RWPE1 (cell line): Measurements from ENCODE around the gene GAREM1.
A peak's percentile ranks its signal among the peaks of the same experiment; 100 is the strongest.

Experiments used
- CTCF ChIA-PET: fragments of 350-600 bp; sonication (Branson Sonifier 250); formaldehyde crosslinking; extraction: SDS; loops from one replicate; lab custom pipeline; 2021; lab: Yijun Ruan, JAX
- POLR2A ChIA-PET: fragments of 400-600 bp; formaldehyde crosslinking; extraction: SDS; loops from one replicate; lab custom pipeline; 2020; ENCODE audit warnings: antibody characterized with exemption; ENCODE audit not compliant: low non-redundant PET; lab: Yijun Ruan, JAX
- DNase-seq: peaks from one replicate; pipeline ENCODE4 v3.0.0; 2012; ENCODE audit warnings: low spot score
- H3K27ac ChIP-seq: fragments of 450-650 bp; 2 replicates; pipeline ENCODE4 v1.5.1; 2017
- TF ChIP-seq, protein P1 (sequence below): fragments of 450-650 bp; conservative IDR thresholded peaks from 2 replicates; pipeline ENCODE4 v1.5.1; 2017; ENCODE audit warnings: low read depth, mild to moderate bottlenecking

GAREM1 gene

GRCh38 chr18:32372047-32372380, 98.7 kb downstream of the GAREM1 start:
- TF ChIP-seq, protein P1, sequence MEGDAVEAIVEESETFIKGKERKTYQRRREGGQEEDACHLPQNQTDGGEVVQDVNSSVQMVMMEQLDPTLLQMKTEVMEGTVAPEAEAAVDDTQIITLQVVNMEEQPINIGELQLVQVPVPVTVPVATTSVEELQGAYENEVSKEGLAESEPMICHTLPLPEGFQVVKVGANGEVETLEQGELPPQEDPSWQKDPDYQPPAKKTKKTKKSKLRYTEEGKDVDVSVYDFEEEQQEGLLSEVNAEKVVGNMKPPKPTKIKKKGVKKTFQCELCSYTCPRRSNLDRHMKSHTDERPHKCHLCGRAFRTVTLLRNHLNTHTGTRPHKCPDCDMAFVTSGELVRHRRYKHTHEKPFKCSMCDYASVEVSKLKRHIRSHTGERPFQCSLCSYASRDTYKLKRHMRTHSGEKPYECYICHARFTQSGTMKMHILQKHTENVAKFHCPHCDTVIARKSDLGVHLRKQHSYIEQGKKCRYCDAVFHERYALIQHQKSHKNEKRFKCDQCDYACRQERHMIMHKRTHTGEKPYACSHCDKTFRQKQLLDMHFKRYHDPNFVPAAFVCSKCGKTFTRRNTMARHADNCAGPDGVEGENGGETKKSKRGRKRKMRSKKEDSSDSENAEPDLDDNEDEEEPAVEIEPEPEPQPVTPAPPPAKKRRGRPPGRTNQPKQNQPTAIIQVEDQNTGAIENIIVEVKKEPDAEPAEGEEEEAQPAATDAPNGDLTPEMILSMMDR: no peak
- ChIA-PET CTCF (no interaction called here), POLR2A (no interaction called here)
- no peak for DNase-seq
- no peak overlapping the region for H3K27ac ChIP-seq

DNA sequence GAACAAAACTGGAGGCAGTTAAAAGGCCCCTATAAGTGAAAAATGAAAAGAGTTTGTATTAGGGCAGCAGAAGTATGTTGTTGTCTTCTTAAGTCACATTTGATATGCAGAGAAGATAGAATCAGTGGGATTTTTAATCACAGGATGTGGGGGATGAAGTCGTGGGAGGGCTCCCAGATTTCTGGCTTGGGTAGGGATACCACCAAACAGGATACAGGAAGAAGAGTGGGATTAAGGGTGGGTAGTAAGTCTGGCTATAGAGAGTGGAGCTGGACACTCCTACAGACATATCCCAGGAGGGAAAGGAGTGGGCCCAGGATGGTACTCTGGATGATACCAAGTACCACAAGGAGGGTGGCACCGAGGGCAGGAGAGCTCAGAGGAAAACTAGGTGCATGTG, 99.3 kb downstream of the GAREM1 start:
- peak overlapping the region; percentile 56 for H3K27ac ChIP-seq
- DNase-seq: no peak
- TF ChIP-seq, protein P1: no peak
- CTCF ChIA-PET: no interaction called here
- POLR2A ChIA-PET: no interaction called here

GRCh38 chr18:32368991-32369390, 101.7 kb downstream of the GAREM1 start:
- DNase-seq: no peak
- no peak overlapping the region for H3K27ac ChIP-seq
- ChIA-PET CTCF (no interaction called here), POLR2A (no interaction called here)
- TF ChIP-seq, protein P1: no peak

GRCh38 chr18:32368170-32368569, 102.5 kb downstream of the GAREM1 start:
- ChIA-PET CTCF (interaction anchor here (0.6 kb wide), 1 partner anchor 16 kb away, joined by 3 read pairs; no protein-coding TSS in a partner anchor), POLR2A (no interaction called here)
- no peak overlapping the region for H3K27ac ChIP-seq
- peak; percentile 4 for DNase-seq
- TF ChIP-seq, protein P1: no peak

- CTCF ChIA-PET: interaction anchor here (0.6 kb wide), 1 partner anchor 281 kb away, joined by 3 read pairs; no protein-coding TSS in a partner anchor
- no peak for DNase-seq
- TF ChIP-seq, protein P1: no peak
- no peak overlapping the region for H3K27ac ChIP-seq
- POLR2A ChIA-PET: no interaction called here
Measured at GRCh38 chr18:32366586-32367538, 103.8 kb downstream of the GAREM1 start.

GRCh38 chr18:32362484-32362883, 108.2 kb downstream of the GAREM1 start:
- no peak for DNase-seq
- CTCF ChIA-PET: no interaction called here
- no peak overlapping the region for H3K27ac ChIP-seq
- POLR2A ChIA-PET: no interaction called here
- TF ChIP-seq, protein P1: no peak
